Ishikawa (cell line): ENCODE measurements around the gene NTNG1.

Source experiments
- CEBPB ChIP-seq: IDR thresholded peaks from 2 replicates; pipeline ENCODE4 v1.6.1; 2012
- CREB1 ChIP-seq: IDR thresholded peaks from 2 replicates; pipeline ENCODE4 v1.6.1; 2012; ENCODE audit warnings: low read depth
- EGR1 ChIP-seq: IDR thresholded peaks from 2 replicates; pipeline ENCODE4 v1.6.1; 2012
- EP300 ChIP-seq: IDR thresholded peaks from 2 replicates; pipeline ENCODE4 v1.6.1; 2012; ENCODE audit warnings: borderline replicate concordance
- FOXM1 ChIP-seq: IDR thresholded peaks from 2 replicates; pipeline ENCODE4 v1.6.1; 2012; ENCODE audit warnings: low read depth, borderline replicate concordance
- NFIC ChIP-seq: IDR thresholded peaks from 2 replicates; pipeline ENCODE4 v1.6.1; 2012
- RAD21 ChIP-seq: IDR thresholded peaks from 2 replicates; pipeline ENCODE4 v1.6.1; 2012; ENCODE audit warnings: low read depth
- TAF1 ChIP-seq: IDR thresholded peaks from 2 replicates; pipeline ENCODE4 v1.6.1; 2012; ENCODE audit warnings: low read depth, mild to moderate bottlenecking
- TCF12 ChIP-seq: IDR thresholded peaks from 2 replicates; pipeline ENCODE4 v1.6.1; 2012; ENCODE audit warnings: low read depth
- TEAD4 ChIP-seq: IDR thresholded peaks from 2 replicates; pipeline ENCODE4 v1.6.1; 2012
- YY1 ChIP-seq: IDR thresholded peaks from 2 replicates; pipeline ENCODE4 v1.6.1; 2012; ENCODE audit warnings: low read depth
- ZBTB7A ChIP-seq: IDR thresholded peaks from 2 replicates; pipeline ENCODE4 v1.6.1; 2012; ENCODE audit warnings: low read depth
- TF ChIP-seq, protein P1 (sequence below): IDR thresholded peaks from 2 replicates; pipeline ENCODE4 v1.6.1; 2012; ENCODE audit warnings: low read depth, mild to moderate bottlenecking
- TF ChIP-seq, protein P2 (sequence below): IDR thresholded peaks from 2 replicates; pipeline ENCODE4 v1.6.1; 2012
- TF ChIP-seq, protein P3 (sequence below): IDR thresholded peaks from 2 replicates; pipeline ENCODE4 v1.6.1; 2012

Gene NTNG1

DNA sequence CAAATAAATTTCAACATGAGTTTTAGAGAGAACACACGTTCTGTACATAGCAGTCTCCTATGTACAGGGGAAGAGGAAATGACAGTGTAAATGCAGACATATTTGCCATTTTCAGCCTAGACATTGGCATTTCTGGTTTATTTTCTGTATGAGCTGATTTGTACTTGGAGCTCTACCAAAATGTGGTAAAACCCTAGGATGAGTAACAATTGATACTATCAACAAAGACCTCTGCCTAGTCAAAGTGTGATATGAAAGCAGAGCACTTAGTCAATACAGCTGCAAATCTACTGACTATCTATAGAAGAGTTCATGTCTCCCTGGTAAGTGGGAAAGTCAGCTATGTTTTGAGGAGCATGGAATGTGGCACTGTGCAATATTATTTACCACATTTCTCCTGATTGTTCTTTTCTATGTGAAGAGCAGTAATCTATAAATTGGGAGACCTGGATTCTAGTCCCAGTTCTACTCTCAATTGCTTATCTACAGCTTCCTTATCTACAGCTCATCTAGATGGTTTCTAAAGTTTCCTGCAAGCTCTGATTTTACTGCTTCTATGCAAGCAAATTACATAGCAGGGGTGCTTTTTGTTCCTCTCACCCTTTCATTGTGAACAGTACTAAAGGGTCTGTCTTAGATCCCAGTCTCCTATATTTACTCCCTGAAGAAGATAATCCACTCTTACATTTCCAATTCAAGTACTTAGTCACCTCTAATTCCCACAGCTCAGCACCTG, 334.2 kb downstream of the NTNG1 start:
- TF ChIP-seq TAF1 (no peak), EGR1 (no peak), ZBTB7A (no peak), FOXM1 (no peak), YY1 (no peak), RAD21 (no peak), TEAD4 (no peak), NFIC (no peak), CREB1 (no peak), EP300 (no peak), TCF12 (no peak), CEBPB (no peak)
- TF ChIP-seq, protein P1, sequence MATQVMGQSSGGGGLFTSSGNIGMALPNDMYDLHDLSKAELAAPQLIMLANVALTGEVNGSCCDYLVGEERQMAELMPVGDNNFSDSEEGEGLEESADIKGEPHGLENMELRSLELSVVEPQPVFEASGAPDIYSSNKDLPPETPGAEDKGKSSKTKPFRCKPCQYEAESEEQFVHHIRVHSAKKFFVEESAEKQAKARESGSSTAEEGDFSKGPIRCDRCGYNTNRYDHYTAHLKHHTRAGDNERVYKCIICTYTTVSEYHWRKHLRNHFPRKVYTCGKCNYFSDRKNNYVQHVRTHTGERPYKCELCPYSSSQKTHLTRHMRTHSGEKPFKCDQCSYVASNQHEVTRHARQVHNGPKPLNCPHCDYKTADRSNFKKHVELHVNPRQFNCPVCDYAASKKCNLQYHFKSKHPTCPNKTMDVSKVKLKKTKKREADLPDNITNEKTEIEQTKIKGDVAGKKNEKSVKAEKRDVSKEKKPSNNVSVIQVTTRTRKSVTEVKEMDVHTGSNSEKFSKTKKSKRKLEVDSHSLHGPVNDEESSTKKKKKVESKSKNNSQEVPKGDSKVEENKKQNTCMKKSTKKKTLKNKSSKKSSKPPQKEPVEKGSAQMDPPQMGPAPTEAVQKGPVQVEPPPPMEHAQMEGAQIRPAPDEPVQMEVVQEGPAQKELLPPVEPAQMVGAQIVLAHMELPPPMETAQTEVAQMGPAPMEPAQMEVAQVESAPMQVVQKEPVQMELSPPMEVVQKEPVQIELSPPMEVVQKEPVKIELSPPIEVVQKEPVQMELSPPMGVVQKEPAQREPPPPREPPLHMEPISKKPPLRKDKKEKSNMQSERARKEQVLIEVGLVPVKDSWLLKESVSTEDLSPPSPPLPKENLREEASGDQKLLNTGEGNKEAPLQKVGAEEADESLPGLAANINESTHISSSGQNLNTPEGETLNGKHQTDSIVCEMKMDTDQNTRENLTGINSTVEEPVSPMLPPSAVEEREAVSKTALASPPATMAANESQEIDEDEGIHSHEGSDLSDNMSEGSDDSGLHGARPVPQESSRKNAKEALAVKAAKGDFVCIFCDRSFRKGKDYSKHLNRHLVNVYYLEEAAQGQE: no peak
- TF ChIP-seq, protein P2, sequence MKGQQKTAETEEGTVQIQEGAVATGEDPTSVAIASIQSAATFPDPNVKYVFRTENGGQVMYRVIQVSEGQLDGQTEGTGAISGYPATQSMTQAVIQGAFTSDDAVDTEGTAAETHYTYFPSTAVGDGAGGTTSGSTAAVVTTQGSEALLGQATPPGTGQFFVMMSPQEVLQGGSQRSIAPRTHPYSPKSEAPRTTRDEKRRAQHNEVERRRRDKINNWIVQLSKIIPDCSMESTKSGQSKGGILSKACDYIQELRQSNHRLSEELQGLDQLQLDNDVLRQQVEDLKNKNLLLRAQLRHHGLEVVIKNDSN: no peak
- TF ChIP-seq, protein P3, sequence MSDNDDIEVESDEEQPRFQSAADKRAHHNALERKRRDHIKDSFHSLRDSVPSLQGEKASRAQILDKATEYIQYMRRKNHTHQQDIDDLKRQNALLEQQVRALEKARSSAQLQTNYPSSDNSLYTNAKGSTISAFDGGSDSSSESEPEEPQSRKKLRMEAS: no peak

DNA sequence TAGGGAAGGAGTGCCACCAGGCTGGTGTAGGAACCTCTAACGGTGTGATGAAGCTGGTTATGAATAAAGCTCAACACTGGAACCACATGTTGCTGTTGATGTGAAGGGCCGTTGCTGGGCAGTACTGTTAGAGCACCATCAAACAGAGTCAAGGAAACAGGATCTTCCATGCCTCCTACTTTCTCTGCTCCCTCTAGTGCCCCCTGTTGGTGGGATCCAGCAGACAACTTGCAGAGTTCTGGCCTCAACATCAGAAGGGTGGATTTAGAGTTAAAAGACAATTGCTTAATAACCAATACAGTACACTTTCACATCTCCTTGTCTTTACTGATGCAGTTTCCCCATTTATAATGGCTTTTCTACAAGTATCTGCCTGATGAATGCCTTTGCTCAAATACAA, 336.4 kb downstream of the NTNG1 start:
- TF ChIP-seq EGR1 (no peak), TCF12 (no peak), CEBPB (no peak), TEAD4 (no peak), RAD21 (no peak), FOXM1 (no peak), ZBTB7A (no peak), CREB1 (no peak), TAF1 (no peak), NFIC (no peak)
- TF ChIP-seq, protein P2: no peak
- TF ChIP-seq, protein P1: no peak
- TF ChIP-seq, protein P3: no peak

DNA sequence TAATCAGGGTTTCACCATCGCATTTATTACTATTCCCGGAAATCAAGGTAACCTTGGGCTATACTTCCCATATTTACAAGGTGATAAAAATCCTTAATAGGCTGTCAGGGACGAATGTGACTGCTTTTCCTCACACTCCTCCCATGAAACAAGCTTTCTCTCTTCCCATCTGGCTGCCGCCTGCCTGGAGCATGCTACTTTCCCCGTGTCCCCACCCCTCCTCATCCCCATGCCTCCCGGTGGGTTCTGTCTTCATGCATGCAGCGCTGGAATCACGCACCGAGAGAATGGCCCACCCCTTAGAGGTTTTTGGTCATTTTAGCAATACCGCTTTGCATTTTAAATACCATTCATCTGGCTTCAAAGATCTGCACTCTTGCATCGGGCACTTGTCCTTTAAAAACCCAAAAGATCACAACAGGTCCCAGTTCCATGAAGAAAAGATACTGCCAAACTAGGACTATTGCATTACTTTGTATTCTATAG, 339.1 kb downstream of the NTNG1 start:
- TF ChIP-seq CEBPB (no peak), RAD21 (no peak), TCF12 (no peak), TAF1 (no peak), YY1 (no peak), EP300 (no peak), NFIC (no peak), TEAD4 (no peak), CREB1 (no peak), ZBTB7A (no peak), FOXM1 (no peak), EGR1 (no peak)
- TF ChIP-seq, protein P1: no peak
- TF ChIP-seq, protein P3: no peak
- TF ChIP-seq, protein P2: no peak
